Measurements from ENCODE around the gene RAPGEF1. TPM values are rescaled to one million over a fixed set of nuclear protein-coding genes. Genes with fewer than 3 reads are reported as not detected.

RAPGEF1 gene
- total and polyA plus RNA-seq, 10 donors: 16.9 to 137 (median 104) TPM

DNA sequence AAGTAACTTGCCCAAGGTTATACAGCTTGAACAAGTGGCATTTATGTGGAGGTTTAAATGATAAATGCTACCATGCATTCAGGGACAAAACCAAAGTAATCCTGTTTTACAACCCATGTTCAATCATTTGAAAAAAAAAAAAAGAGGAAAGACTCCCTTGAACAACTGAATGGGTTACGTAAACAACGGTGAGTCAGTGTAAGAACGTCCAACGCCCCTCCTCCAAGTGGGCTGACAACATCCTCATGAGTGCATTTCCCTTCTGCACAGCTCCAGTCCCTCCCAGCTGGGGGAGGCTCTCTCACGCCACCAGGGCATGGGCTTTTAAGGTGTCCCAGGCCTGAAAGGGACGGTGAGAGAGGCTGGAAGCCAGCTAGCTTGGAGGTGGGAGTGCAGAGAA lies 104.6 kb downstream of the RAPGEF1 start:
- 5 to 15% (median 14%) methylated on average over 6 of the region's 6 CpGs for WGBS, 5 donors
- H3K36me3 ChIP-seq: peaks cover 3 to 85% (median 27%) of the 10 kb centered on the region in 6 donors
- H3K4me1 ChIP-seq: peaks cover 11 to 49% (median 27%) of the 10 kb centered on the region in 6 donors
- TF ChIP-seq POLR2AphosphoS5 (IDR thresholded peaks at IDR 0.05) (peak; percentile 60 to 90 (median 75)), POLR2A (IDR thresholded peaks at IDR 0.05) (no peak), CTCF (IDR thresholded peaks at IDR 0.05 in 8 of 11, conservative IDR thresholded peaks at IDR 0.05 in 3 of 11) (peak in 3 of 11 experiments; percentile 14 to 32 (median 16))
- no peaks in the 10 kb centered on the region for H3K27me3 ChIP-seq (replicated peaks in 1 of 7)
- peak overlapping the region; percentile 32 to 86 (median 75) for H3K27ac ChIP-seq
- H3K9me3 ChIP-seq: no peaks in the 10 kb centered on the region
- intact Hi-C loops (cut with DNase I; ENCODE audit: low total_unique reads): no loop called here
- DNase-seq: peak; percentile 92
- peak overlapping the region in 1 of 8 donors; percentile 44 for H3K4me3 ChIP-seq

- no peak for DNase-seq
- Histone ChIP-seq H3K36me3 (peaks cover 3 to 86% (median 22%) of the 10 kb centered on the region in 6 donors), H3K27me3 (replicated peaks in 1 of 7) (no peaks in the 10 kb centered on the region), H3K9me3 (no peaks in the 10 kb centered on the region), H3K4me3 (no peak overlapping the region), H3K27ac (peak overlapping the region in 2 of 8 donors; percentile 0 to 86), H3K4me1 (peaks cover 11 to 61% (median 44%) of the 10 kb centered on the region in 6 donors)
- WGBS, 5 donors: 91 to 96% (median 95%) methylated on average over 9 of the region's 9 CpGs
- intact Hi-C loops (cut with DNase I; ENCODE audit: low total_unique reads): no loop called here
- TF ChIP-seq POLR2AphosphoS5 (IDR thresholded peaks at IDR 0.05): no peak
- no peak for TF ChIP-seq POLR2A (IDR thresholded peaks at IDR 0.05)
- TF ChIP-seq CTCF (IDR thresholded peaks at IDR 0.05 in 8 of 11, conservative IDR thresholded peaks at IDR 0.05 in 3 of 11): no peak
These were observed 106.3 kb downstream of the RAPGEF1 start for GRCh38 chr9:131633491-131634031.

GRCh38 chr9:131631306-131631705 lies 108.6 kb downstream of the RAPGEF1 start:
- no peak overlapping the region for H3K4me3 ChIP-seq
- peaks cover 11 to 79% (median 54%) of the 10 kb centered on the region in 6 donors for H3K4me1 ChIP-seq
- TF ChIP-seq CTCF (IDR thresholded peaks at IDR 0.05 in 8 of 11, conservative IDR thresholded peaks at IDR 0.05 in 3 of 11) (no peak), POLR2AphosphoS5 (IDR thresholded peaks at IDR 0.05) (peak; percentile 27 to 66 (median 55))
- DNase-seq: no peak
- no peaks in the 10 kb centered on the region for H3K27me3 ChIP-seq (replicated peaks in 1 of 7)
- intact Hi-C loops (cut with DNase I; ENCODE audit: low total_unique reads): no loop called here
- WGBS, 5 donors: 74 to 85% (median 82%) methylated on average over 13 of the region's 13 CpGs
- H3K27ac ChIP-seq: peak overlapping the region in 4 of 8 donors; percentile 86 to 89 (median 87)
- peaks cover 0 to 86% (median 21%) of the 10 kb centered on the region in 6 donors for H3K36me3 ChIP-seq
- no peaks in the 10 kb centered on the region for H3K9me3 ChIP-seq

- TF ChIP-seq CTCF (IDR thresholded peaks at IDR 0.05 in 8 of 11, conservative IDR thresholded peaks at IDR 0.05 in 3 of 11) (no peak), POLR2A (IDR thresholded peaks at IDR 0.05) (no peak), POLR2AphosphoS5 (IDR thresholded peaks at IDR 0.05) (peak; percentile 51 to 76 (median 61))
- no peak for DNase-seq
- H3K9me3 ChIP-seq: no peaks in the 10 kb centered on the region
- H3K4me3 ChIP-seq: no peak overlapping the region
- peaks cover 8 to 79% (median 46%) of the 10 kb centered on the region in 6 donors for H3K4me1 ChIP-seq
- H3K27me3 ChIP-seq (replicated peaks in 1 of 7): no peaks in the 10 kb centered on the region
- H3K27ac ChIP-seq: peak overlapping the region in 6 of 8 donors; percentile 51 to 89 (median 86)
- H3K36me3 ChIP-seq: peaks cover 3 to 87% (median 29%) of the 10 kb centered on the region in 6 donors
- 45 to 71% (median 68%) methylated on average over 3 to 15 of the region's 15 CpGs for WGBS, 5 donors
- intact Hi-C loops (cut with DNase I; ENCODE audit: low total_unique reads): no loop called here
These were observed 109.6 kb downstream of the RAPGEF1 start for GRCh38 chr9:131630205-131630831.

Data from spleen (tissue), 11 donors.